Activated T-helper 1 cell treated with Interleukin-2 at 50 U/mL for 16 hours (primary cell): ENCODE data around the gene FUCA2.

Source experiments
- DNase-seq: peaks from one replicate; pipeline ENCODE4 v3.0.0-alpha.2; 2020; ENCODE audit warnings: low read depth

The FUCA2 gene, protein sequence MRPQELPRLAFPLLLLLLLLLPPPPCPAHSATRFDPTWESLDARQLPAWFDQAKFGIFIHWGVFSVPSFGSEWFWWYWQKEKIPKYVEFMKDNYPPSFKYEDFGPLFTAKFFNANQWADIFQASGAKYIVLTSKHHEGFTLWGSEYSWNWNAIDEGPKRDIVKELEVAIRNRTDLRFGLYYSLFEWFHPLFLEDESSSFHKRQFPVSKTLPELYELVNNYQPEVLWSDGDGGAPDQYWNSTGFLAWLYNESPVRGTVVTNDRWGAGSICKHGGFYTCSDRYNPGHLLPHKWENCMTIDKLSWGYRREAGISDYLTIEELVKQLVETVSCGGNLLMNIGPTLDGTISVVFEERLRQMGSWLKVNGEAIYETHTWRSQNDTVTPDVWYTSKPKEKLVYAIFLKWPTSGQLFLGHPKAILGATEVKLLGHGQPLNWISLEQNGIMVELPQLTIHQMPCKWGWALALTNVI

GRCh38 chr6:143510991-143511891 is at the start of gene FUCA2:
FUCA2 (minus strand) TSS chr6:143511720; CDS start chr6:143511634, 86 bp downstream.
- peak; percentile 49 for DNase-seq

- DNase-seq = no peak
These were observed 49.7 kb upstream of the FUCA2 start for GRCh38 chr6:143561105-143561704.

DNA sequence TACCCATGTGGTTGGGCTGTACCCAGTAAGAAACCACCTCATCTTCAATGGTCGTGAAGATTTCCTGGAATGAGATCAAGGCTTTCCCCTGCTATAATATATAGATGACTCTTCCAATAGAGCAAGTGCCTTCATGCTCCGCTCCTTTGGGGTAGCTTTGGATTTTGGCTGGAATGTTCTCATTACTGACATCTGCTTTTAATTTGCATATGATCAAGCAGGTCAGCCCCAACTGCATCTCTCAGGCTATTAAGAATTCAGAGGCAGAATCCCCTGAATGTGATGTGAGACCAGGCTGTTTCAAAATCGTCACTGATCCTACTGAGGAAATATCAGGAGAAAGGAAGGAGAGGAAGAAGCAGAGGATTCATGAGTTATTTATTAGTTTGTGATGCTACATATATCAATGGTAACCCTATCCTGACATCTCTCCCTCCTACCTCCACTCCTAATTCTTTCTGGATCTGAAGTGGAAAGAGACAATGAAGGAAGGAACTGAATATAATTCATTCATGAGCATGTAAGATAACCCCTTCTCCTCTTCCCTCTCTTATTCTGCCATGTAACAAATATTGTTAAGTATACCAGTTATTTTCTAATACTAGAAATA is 47.6 kb upstream of the FUCA2 start:
- DNase-seq = no peak

DNA sequence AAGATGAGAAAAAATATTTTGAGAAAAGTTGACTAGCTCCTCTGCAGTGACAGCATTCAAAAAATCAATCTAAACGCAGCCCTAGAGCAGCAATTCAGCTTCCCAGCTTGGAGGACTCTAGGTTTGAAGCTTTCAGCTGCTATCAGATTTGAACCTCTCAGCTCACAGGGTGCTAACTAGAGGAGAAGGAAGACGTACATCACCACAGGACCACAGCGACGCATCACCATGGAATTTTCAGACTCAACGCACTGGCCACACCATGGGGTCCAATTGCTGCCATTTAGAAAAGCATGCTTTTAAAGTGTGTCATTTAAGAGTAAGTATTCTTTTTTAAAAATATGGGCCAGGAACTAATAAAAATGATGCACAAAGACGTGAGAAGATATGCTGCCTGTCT is 45.0 kb upstream of the FUCA2 start:
- DNase-seq = no peak

DNA sequence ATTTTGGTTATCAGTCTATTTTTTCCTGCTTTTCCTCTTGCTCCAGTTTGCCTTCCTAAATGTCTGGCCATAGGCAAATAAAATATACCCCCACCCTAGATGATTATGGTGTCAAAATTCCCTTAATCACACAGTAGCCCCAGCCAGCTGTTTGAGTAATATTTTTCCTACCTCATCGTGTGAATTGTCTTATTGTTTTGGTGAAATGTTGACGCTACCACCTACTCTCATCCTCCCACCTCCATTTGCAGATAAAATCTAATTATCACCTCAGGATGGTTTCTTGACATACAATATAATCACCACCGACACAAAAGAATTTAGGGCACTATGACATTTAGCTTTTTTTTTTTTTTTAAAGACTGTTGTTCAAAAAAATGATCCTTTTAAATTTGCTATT is 44.1 kb upstream of the FUCA2 start:
- DNase-seq = no peak

GRCh38 chr6:143555071-143555492 is 43.6 kb upstream of the FUCA2 start:
- no peak for DNase-seq

DNA sequence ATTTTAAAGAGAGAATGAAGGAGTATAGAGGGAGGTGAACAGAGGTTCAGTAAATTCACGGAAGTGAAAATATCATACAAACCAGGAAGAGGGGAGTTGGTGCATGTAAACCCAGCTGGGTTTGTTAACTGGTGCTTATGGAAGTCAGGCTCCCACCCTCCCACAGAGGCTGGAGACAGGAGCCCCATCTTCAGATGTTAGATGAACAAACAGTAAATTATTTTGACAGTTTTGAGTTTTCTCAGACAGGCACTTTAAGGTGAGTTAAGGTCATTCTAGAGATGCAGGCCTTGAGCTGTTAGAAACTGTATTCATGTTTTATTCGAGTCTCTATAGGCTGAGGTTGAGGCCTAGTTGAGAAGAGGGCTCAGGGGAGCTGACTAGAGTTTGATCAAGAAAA is 41.8 kb upstream of the FUCA2 start:
- DNase-seq = no peak

GRCh38 chr6:143549949-143550268 is 38.4 kb upstream of the FUCA2 start:
- DNase-seq = no peak

- DNase-seq = no peak
These were observed 37.9 kb upstream of the FUCA2 start for GRCh38 chr6:143549221-143549948.

GRCh38 chr6:143546599-143546998 is 35.1 kb upstream of the FUCA2 start:
- DNase-seq = no peak

DNA sequence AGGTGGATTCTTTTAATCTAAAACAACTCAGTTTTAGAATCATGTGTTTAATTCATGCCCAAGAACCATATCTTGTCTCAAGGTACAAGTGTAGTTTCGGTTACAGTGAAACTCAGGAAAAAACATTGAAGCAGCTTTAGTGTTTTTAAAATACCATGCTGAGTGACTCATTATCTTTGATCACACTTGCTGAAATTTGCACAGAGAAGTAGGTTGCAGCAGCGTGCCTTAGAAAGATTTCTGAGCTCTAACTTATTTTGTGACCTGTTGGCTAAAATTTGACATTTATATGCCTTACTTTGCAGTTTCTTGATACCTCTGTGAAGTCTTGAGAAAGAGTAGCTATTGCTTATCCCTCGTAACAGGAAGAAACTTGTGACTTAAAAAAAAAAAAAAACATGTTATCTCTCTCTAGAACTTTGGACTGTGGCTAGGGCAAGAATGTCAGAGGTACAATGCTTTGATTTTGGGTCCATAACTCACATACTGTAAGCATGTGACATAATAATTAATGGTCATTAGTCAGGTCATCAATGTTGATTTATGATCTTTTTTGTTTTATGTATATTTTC is 34.5 kb upstream of the FUCA2 start:
- no peak for DNase-seq

DNA sequence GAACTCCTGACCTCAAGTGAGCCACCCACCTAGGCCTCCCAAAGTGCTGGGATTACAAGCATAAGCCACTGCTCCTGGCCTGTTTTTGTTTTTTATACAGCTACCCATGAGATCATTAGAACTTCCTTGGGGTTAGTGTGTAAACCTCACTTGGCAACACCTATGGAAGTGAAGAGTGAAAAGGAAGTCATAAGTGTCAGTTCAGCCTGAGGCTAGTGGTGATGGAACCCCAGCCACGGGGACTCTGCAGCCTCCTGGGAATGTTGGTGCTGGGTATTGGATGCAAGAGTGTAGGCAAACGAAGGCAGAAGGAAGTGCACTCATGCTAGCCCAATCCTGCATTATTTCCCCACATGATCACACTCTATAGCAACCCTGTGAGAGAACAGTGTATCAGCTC is 33.6 kb upstream of the FUCA2 start:
- DNase-seq = no peak

GRCh38 chr6:143544011-143544696 is 32.6 kb upstream of the FUCA2 start:
- DNase-seq = no peak

DNA sequence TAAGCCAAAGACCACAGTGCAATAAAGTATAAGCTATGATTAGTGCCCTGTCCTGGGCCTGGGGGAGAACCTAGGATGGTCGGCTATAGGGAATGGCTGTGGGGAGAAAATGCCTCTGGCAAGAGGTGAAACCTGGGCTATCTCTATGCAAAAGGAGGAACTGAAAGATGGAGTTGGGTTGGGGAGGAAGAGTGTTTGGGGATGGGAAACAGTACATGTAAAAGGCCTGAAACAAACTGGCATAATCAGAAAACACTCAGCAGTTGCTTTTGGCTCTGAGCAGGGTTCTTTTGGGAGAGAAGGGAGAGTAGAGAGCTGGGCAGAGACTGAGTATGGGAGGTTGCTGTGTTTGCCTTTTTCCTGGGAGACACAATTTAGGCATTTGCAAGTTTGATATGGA is 31.9 kb upstream of the FUCA2 start:
- no peak for DNase-seq

GRCh38 chr6:143542888-143543287 is 31.4 kb upstream of the FUCA2 start:
- no peak for DNase-seq

DNA sequence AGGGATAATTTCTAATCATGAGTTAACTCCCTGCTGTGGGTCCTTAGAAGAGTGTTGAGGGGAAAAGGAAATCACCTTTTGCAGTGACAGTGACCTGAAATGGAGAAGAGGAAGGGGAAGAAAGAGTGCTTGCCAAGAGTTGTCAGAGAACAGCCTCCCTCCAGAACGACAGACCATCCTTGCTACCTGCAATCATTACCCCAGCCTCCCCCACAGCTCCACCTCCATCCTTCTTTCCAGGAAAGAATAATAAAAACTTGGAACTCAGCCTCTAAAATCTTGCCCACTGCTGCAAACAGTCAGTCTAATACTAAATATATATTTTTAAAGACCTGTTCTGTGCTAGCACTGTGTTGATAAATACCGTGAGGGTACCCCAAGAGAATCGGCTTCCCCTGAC is 28.7 kb upstream of the FUCA2 start:
- no peak for DNase-seq

GRCh38 chr6:143539734-143540133 is 28.2 kb upstream of the FUCA2 start:
- DNase-seq = no peak

- no peak for DNase-seq
These were observed 27.6 kb upstream of the FUCA2 start for GRCh38 chr6:143539106-143539505.

- DNase-seq = no peak
These were observed 26.9 kb upstream of the FUCA2 start for GRCh38 chr6:143538374-143538773.

GRCh38 chr6:143536866-143537691 is 25.6 kb upstream of the FUCA2 start:
- DNase-seq = peak; percentile 43
